ENCODE data around the gene GRK3. TPM values are rescaled to one million over a fixed set of nuclear protein-coding genes. Genes with fewer than 3 reads are reported as not detected.

The GRK3 gene
- total RNA-seq, 1 experiment from 2014 or later = 14.6 TPM

DNA sequence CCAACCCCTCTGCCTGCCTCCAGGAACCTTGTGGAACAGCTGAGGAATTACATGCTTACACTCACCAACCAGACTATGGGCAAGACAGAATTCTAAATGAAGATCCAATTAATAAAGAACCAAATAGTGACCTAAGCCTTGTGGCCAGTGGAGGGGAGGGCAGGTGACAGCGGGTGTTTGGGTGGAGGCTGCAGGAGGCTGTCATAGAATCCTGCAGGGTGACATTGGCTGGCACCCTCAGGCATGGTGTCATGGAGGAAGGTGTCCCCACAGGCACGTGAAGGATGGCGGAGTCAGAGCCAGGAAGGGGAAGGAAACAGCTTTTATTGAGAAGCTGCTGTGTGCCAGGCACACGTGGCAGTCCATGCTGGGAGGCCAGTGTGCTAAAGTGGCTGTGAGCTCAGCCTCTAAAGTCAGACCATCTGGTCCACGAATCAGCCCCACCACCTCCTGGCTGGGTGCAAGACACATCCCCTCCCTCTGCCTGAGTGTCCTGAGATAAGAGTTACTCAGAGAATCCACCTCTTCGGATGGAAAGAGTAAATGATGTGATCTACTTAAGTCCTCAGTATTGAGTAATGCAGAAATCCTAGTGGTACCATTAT is 186.2 kb downstream of the GRK3 start:
- ChIA-PET RAD21 (ENCODE audit: low non-redundant PET in 1 of 2, low total read pairs in 2 of 2, uncharacterized antibody in 2 of 2, unreplicated experiment in 2 of 2) (no interaction called here), CTCF (no interaction called here), POLR2A (no interaction called here)
- no peaks in the 10 kb centered on the region for H3K9me2 ChIP-seq (ENCODE audit: insufficient read depth)
- no peaks in the 10 kb centered on the region for H3K36me3 ChIP-seq (ENCODE audit: control insufficient read depth in 1 of 2, insufficient read depth in 2 of 2, low read length in 2 of 2)
- H3K4me2 ChIP-seq (ENCODE audit: low read length) = no peak overlapping the region
- no peaks in the 10 kb centered on the region for H3K9me3 ChIP-seq (ENCODE audit: control insufficient read depth in 1 of 2, insufficient read depth in 1 of 2, low read depth in 1 of 2, low read length in 2 of 2)
- H2AFZ ChIP-seq (ENCODE audit: low read depth, low read length, poor library complexity, severe bottlenecking) = no peak overlapping the region
- H3K4me3 ChIP-seq (replicated peaks in 1 of 2; ENCODE audit: low read depth in 1 of 2, low read length in 2 of 2) = no peak overlapping the region
- no peak for DNase-seq (ENCODE audit: low read depth, low spot score)
- no peak overlapping the region for H3K9ac ChIP-seq (ENCODE audit: low read length)
- no peaks in the 10 kb centered on the region for H4K20me1 ChIP-seq (ENCODE audit: insufficient read depth)
- TF ChIP-seq, protein P1, sequence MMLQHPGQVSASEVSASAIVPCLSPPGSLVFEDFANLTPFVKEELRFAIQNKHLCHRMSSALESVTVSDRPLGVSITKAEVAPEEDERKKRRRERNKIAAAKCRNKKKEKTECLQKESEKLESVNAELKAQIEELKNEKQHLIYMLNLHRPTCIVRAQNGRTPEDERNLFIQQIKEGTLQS (IDR thresholded peaks at IDR 0.05) = no peak
- TF ChIP-seq, protein P2, sequence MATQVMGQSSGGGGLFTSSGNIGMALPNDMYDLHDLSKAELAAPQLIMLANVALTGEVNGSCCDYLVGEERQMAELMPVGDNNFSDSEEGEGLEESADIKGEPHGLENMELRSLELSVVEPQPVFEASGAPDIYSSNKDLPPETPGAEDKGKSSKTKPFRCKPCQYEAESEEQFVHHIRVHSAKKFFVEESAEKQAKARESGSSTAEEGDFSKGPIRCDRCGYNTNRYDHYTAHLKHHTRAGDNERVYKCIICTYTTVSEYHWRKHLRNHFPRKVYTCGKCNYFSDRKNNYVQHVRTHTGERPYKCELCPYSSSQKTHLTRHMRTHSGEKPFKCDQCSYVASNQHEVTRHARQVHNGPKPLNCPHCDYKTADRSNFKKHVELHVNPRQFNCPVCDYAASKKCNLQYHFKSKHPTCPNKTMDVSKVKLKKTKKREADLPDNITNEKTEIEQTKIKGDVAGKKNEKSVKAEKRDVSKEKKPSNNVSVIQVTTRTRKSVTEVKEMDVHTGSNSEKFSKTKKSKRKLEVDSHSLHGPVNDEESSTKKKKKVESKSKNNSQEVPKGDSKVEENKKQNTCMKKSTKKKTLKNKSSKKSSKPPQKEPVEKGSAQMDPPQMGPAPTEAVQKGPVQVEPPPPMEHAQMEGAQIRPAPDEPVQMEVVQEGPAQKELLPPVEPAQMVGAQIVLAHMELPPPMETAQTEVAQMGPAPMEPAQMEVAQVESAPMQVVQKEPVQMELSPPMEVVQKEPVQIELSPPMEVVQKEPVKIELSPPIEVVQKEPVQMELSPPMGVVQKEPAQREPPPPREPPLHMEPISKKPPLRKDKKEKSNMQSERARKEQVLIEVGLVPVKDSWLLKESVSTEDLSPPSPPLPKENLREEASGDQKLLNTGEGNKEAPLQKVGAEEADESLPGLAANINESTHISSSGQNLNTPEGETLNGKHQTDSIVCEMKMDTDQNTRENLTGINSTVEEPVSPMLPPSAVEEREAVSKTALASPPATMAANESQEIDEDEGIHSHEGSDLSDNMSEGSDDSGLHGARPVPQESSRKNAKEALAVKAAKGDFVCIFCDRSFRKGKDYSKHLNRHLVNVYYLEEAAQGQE (IDR thresholded peaks at IDR 0.05; ENCODE audit: low read depth) = no peak
- TF ChIP-seq SP1 (IDR thresholded peaks at IDR 0.05; ENCODE audit: low read depth) = no peak
- no peak for TF ChIP-seq SRF (IDR thresholded peaks at IDR 0.05; ENCODE audit: low read depth)
- TF ChIP-seq TCF7L2 (IDR thresholded peaks at IDR 0.05; ENCODE audit: borderline replicate concordance, extremely low read depth, insufficient read depth, insufficient read length) = no peak
- TF ChIP-seq EGR1 (IDR thresholded peaks at IDR 0.05; ENCODE audit: low read depth) = no peak
- no peak for TF ChIP-seq EZH2phosphoT487 (IDR thresholded peaks at IDR 0.05; ENCODE audit: borderline replicate concordance)
- TF ChIP-seq FOSL1 (IDR thresholded peaks at IDR 0.05; ENCODE audit: low read depth) = no peak
- TF ChIP-seq ELF1 (IDR thresholded peaks at IDR 0.05; ENCODE audit: borderline replicate concordance, low read depth) = no peak
- no peak for TF ChIP-seq YY1 (IDR thresholded peaks at IDR 0.05; ENCODE audit: extremely low read depth, insufficient replicate concordance, low read depth, low read length)
- TF ChIP-seq JUND (IDR thresholded peaks at IDR 0.05) = no peak
- no peak for TF ChIP-seq CBX3 (IDR thresholded peaks at IDR 0.05; ENCODE audit: low read depth)
- no peak for TF ChIP-seq SIN3A (IDR thresholded peaks at IDR 0.05; ENCODE audit: low read depth)
- TF ChIP-seq, protein P3, sequence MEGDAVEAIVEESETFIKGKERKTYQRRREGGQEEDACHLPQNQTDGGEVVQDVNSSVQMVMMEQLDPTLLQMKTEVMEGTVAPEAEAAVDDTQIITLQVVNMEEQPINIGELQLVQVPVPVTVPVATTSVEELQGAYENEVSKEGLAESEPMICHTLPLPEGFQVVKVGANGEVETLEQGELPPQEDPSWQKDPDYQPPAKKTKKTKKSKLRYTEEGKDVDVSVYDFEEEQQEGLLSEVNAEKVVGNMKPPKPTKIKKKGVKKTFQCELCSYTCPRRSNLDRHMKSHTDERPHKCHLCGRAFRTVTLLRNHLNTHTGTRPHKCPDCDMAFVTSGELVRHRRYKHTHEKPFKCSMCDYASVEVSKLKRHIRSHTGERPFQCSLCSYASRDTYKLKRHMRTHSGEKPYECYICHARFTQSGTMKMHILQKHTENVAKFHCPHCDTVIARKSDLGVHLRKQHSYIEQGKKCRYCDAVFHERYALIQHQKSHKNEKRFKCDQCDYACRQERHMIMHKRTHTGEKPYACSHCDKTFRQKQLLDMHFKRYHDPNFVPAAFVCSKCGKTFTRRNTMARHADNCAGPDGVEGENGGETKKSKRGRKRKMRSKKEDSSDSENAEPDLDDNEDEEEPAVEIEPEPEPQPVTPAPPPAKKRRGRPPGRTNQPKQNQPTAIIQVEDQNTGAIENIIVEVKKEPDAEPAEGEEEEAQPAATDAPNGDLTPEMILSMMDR (IDR thresholded peaks at IDR 0.05 in 2 of 3, conservative IDR thresholded peaks at IDR 0.05 in 1 of 3; ENCODE audit: borderline replicate concordance in 1 of 3, insufficient read depth in 1 of 3, low read depth in 2 of 3, low read length in 2 of 3) = no peak
- no peak for TF ChIP-seq POLR2AphosphoS5 (IDR thresholded peaks at IDR 0.05; ENCODE audit: low read depth, low read length)
- no peak for TF ChIP-seq CEBPB (IDR thresholded peaks at IDR 0.05; ENCODE audit: low read depth)
- TF ChIP-seq EZH2 (IDR thresholded peaks at IDR 0.05) = no peak
- no peak for TF ChIP-seq ZNF274 (IDR thresholded peaks at IDR 0.05; ENCODE audit: low read depth, low read length)
- H3K27me3 ChIP-seq (ENCODE audit: insufficient read depth, low read length) = no peaks in the 10 kb centered on the region
- H3K27ac ChIP-seq (ENCODE audit: low read depth, low read length) = no peak overlapping the region
- intact Hi-C loops (cut with micrococcal nuclease) = no loop called here
- ATAC-seq = peak; percentile 31
- peaks cover 12 to 22% of the 10 kb centered on the region in 2 experiments for H3K4me1 ChIP-seq (ENCODE audit: control insufficient read depth in 1 of 2, insufficient read depth in 2 of 2, low read length in 2 of 2)
- no TSS peak for BruUV-seq (replicated peaks)
- H3K79me2 ChIP-seq (ENCODE audit: insufficient read depth, low read length) = no peaks in the 10 kb centered on the region
